Right atrium auricular region (tissue), 2 donors: ENCODE data around the gene NEMP1. TPM values are rescaled to one million over a fixed set of nuclear protein-coding genes. Genes with fewer than 3 reads are reported as not detected.
"Not testable (repeated sequence)": the region's sequence is repeated elsewhere in the genome, so short reads cannot be mapped to it uniquely, and the experiment has no call there.

Source experiments
- DNase-seq: peaks from one replicate; pipeline ENCODE4 v3.0.0-alpha.2; 2019; ENCODE audit warnings: low spot score
- H3K27ac ChIP-seq, 2 donors: fragments of 200-600 bp; sonication (generic); 1 replicate in 1 of 2; 2 replicates in 1 of 2; pipeline ENCODE4 v1.5.1; 2016 to 2019
- H3K27me3 ChIP-seq, 2 donors: fragments of 200-600 bp; sonication (generic); one replicate each; pipeline versions ENCODE4 v1.5.1 to v1.6.0; 2017 to 2019
- H3K36me3 ChIP-seq: fragments of 200-600 bp; sonication (generic); one replicate; pipeline ENCODE4 v1.5.1; 2016
- H3K4me1 ChIP-seq, 2 donors: fragments of 200-600 bp; sonication (generic); one replicate each; pipeline versions ENCODE4 v1.5.1 to v1.6.0; 2017 to 2019
- H3K4me3 ChIP-seq, 2 donors: fragments of 200-600 bp; sonication (generic); 1 replicate in 1 of 2; 2 replicates in 1 of 2; pipeline ENCODE4 v1.5.1; 2017 to 2019; ENCODE audit warnings: mild to moderate bottlenecking in 1 of 2, moderate library complexity in 1 of 2
- H3K9me3 ChIP-seq, 2 donors: fragments of 200-600 bp; sonication (generic); one replicate each; pipeline ENCODE4 v1.5.1; 2019
- CTCF ChIP-seq, 2 donors: fragments of 200-600 bp; sonication (generic); IDR thresholded peaks; one replicate each; pipeline ENCODE4 v1.5.1; 2019; ENCODE audit warnings: antibody characterized with exemption in 2 of 2
- total RNA-seq, 2 donors: library from RNA; depleted of rRNA; stranded (reverse); fragments of >200 nt; gene quantifications; one replicate each; pipeline ENCODE4 v1.1.0, GENCODE V29; 2016

The NEMP1 gene
- total RNA-seq, 2 donors from 2014 or later: 1.9 to 2.2 TPM

- DNase-seq: no peak
- no peak for TF ChIP-seq CTCF (IDR thresholded peaks at IDR 0.05)
- H3K27me3 ChIP-seq: no peaks in the 10 kb centered on the region
- H3K4me1 ChIP-seq: peaks cover 0 to 6% of the 10 kb centered on the region in 2 donors
- no peaks in the 10 kb centered on the region for H3K36me3 ChIP-seq
- no peak overlapping the region for H3K4me3 ChIP-seq
- H3K9me3 ChIP-seq: no peaks in the 10 kb centered on the region
- H3K27ac ChIP-seq: no peak overlapping the region
Measured at GRCh38 chr12:57027011-57027804, 51.4 kb downstream of the NEMP1 start.

DNA sequence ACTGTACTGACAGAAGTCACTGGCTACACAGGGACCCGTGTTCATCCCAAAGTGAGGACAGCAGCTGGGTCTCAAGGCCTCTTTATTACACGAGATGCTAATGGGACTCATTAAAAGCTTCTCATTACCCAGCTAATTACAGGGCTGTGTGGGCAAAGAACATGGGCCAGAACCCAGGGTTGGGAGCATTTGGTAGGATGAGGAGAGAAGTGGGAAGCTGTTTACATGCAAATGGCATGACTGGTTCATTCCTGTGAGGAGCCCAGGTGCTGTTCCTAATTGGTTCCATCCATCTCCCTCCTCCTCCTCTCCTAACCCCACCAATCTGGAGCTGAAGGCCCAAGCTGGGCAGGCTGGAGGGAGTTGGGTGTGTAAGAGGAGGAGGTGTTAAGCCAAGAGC is 53.4 kb downstream of the NEMP1 start:
- Histone ChIP-seq H3K27me3 (no peaks in the 10 kb centered on the region), H3K4me3 (no peak overlapping the region), H3K9me3 (no peaks in the 10 kb centered on the region), H3K4me1 (peaks cover 0 to 6% of the 10 kb centered on the region in 2 donors), H3K36me3 (no peaks in the 10 kb centered on the region), H3K27ac (no peak overlapping the region)
- TF ChIP-seq CTCF (IDR thresholded peaks at IDR 0.05): no peak
- no peak for DNase-seq

GRCh38 chr12:57022324-57022723 is 56.3 kb downstream of the NEMP1 start:
- not testable (repeated sequence) for H3K4me3 ChIP-seq, H3K27ac ChIP-seq, H3K4me1 ChIP-seq, H3K27me3 ChIP-seq, H3K36me3 ChIP-seq, H3K9me3 ChIP-seq, DNase-seq

GRCh38 chr12:57019983-57020719 is 58.4 kb downstream of the NEMP1 start:
- H3K4me1 ChIP-seq: no peaks in the 10 kb centered on the region
- no peak overlapping the region for H3K27ac ChIP-seq
- no peak for DNase-seq
- H3K4me3 ChIP-seq: no peak overlapping the region
- no peak for TF ChIP-seq CTCF (IDR thresholded peaks at IDR 0.05)
- no peaks in the 10 kb centered on the region for H3K36me3 ChIP-seq
- no peaks in the 10 kb centered on the region for H3K9me3 ChIP-seq
- H3K27me3 ChIP-seq: no peaks in the 10 kb centered on the region

DNA sequence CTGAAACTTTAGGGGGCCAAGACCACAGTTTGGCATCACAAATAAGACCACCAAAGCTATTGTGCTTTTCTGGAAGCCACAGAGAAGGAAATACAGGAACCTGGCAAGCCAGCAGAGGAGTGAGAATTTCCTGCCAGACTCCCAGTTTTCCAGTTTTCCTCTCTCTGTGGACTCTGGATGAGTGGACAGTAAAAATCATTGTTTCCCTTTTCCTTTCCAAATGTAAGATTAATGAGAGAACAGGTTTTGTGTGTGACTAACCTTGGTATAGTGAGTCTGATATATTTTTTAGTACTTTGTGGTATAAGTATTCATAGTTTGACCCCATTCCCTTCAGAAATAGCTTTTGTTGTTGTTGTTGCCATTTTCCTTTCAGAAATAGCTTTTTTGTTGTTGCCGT is 59.7 kb downstream of the NEMP1 start:
- no peak overlapping the region for H3K4me3 ChIP-seq
- DNase-seq: no peak
- H3K36me3 ChIP-seq: no peaks in the 10 kb centered on the region
- no peak for TF ChIP-seq CTCF (IDR thresholded peaks at IDR 0.05)
- no peaks in the 10 kb centered on the region for H3K9me3 ChIP-seq
- H3K4me1 ChIP-seq: no peaks in the 10 kb centered on the region
- H3K27ac ChIP-seq: no peak overlapping the region
- no peaks in the 10 kb centered on the region for H3K27me3 ChIP-seq

GRCh38 chr12:57018353-57018752 is 60.2 kb downstream of the NEMP1 start:
- DNase-seq, H3K4me3 ChIP-seq, H3K9me3 ChIP-seq, H3K27me3 ChIP-seq, H3K4me1 ChIP-seq, H3K36me3 ChIP-seq, H3K27ac ChIP-seq: not testable (repeated sequence)
